BE2C (cell line): ENCODE measurements around the gene ZDHHC19.
A peak's percentile ranks its signal among the peaks of the same experiment; 100 is the strongest.
"Not testable (repeated sequence)": the region's sequence is repeated elsewhere in the genome, so short reads cannot be mapped to it uniquely, and the experiment has no call there.

Experiments used
- DNase-seq: peaks from one replicate; pipeline ENCODE4 v3.0.0-alpha.2; 2020
- H3K27me3 ChIP-seq: fragments of 250-450 bp; sonication (Bioruptor Pico); 2 replicates; pipeline ENCODE4 v1.5.1; 2020; ENCODE audit warnings: mild to moderate bottlenecking
- H3K36me3 ChIP-seq: fragments of 250-450 bp; sonication (Bioruptor Pico); 2 replicates; pipeline ENCODE4 v1.5.1; 2020; ENCODE audit warnings: mild to moderate bottlenecking
- H3K4me1 ChIP-seq: fragments of 250-450 bp; sonication (Bioruptor Pico); 2 replicates; pipeline ENCODE4 v1.5.1; 2020
- H3K4me3 ChIP-seq: 2 replicates; pipeline ENCODE4 v1.5.1; 2011; ENCODE audit warnings: low read depth, low read length
- H3K9me3 ChIP-seq: fragments of 250-450 bp; sonication (Bioruptor Pico); 2 replicates; pipeline ENCODE4 v1.5.1; 2020
- CTCF ChIP-seq: IDR thresholded peaks from 2 replicates; pipeline ENCODE4 v1.5.1; 2012; ENCODE audit warnings: mild to moderate bottlenecking, low read depth, low read length

The ZDHHC19 gene

GRCh38 chr3:196165850-196166249 is 45.4 kb downstream of the ZDHHC19 start:
- H3K27me3 ChIP-seq: no peaks in the 10 kb centered on the region
- no peak overlapping the region for H3K4me3 ChIP-seq
- peaks cover 3% of the 10 kb centered on the region for H3K4me1 ChIP-seq
- H3K36me3 ChIP-seq: no peaks in the 10 kb centered on the region
- no peak for DNase-seq
- H3K9me3 ChIP-seq: no peaks in the 10 kb centered on the region
- no peak for TF ChIP-seq CTCF

DNA sequence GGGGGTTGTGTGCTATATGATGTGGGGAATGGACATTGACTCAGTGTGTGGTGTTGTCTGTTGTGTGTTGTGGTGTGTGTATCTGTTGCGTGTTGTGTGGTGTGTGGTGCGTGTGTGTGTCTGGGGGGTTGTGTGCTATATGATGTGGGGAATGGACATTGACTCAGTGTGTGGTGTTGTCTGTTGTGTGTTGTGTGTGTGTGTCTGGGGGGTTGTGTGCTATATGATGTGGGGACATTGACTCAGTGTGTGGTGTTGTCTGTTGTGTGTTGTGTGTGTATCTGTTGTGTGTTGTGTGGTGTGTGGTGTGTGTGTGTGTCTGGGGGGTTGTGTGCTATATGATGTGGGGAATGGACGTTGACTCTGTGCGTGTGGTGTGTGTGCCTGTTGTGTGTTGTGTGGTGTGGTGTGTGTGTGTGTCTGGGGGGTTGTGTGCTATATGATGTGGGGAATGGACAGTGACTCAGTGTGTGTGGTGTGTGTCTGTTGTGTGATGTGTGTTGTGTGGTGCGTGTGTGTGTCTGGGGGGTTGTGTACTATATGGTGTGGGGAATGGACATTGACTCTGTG is 46.1 kb downstream of the ZDHHC19 start:
- H3K9me3 ChIP-seq, H3K27me3 ChIP-seq, H3K4me1 ChIP-seq, H3K36me3 ChIP-seq, H3K4me3 ChIP-seq, DNase-seq: not testable (repeated sequence)

DNA sequence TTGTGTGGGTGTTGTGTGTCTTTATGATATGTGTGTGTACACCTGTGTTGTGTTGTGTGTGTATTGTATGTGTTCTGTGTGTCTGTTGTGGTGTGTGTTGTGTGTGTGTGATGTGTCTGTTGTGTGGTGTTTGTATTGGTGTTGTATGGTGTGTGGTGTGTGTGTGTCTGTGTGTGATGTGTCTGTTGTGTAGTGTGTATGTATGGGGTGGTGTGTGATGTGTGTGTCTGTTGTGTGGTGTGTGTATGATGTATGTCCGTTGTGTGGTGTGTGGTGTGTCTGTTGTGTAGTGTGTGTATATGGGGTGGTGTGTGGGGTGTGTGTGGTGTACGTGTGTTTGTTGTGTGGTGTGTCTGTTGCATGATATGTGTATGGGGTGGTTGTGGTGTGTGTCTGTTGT is 46.6 kb downstream of the ZDHHC19 start:
- peaks cover 3% of the 10 kb centered on the region for H3K4me1 ChIP-seq
- H3K27me3 ChIP-seq: no peaks in the 10 kb centered on the region
- no peak overlapping the region for H3K4me3 ChIP-seq
- no peaks in the 10 kb centered on the region for H3K36me3 ChIP-seq
- no peak for DNase-seq
- H3K9me3 ChIP-seq: no peaks in the 10 kb centered on the region
- TF ChIP-seq CTCF: no peak

DNA sequence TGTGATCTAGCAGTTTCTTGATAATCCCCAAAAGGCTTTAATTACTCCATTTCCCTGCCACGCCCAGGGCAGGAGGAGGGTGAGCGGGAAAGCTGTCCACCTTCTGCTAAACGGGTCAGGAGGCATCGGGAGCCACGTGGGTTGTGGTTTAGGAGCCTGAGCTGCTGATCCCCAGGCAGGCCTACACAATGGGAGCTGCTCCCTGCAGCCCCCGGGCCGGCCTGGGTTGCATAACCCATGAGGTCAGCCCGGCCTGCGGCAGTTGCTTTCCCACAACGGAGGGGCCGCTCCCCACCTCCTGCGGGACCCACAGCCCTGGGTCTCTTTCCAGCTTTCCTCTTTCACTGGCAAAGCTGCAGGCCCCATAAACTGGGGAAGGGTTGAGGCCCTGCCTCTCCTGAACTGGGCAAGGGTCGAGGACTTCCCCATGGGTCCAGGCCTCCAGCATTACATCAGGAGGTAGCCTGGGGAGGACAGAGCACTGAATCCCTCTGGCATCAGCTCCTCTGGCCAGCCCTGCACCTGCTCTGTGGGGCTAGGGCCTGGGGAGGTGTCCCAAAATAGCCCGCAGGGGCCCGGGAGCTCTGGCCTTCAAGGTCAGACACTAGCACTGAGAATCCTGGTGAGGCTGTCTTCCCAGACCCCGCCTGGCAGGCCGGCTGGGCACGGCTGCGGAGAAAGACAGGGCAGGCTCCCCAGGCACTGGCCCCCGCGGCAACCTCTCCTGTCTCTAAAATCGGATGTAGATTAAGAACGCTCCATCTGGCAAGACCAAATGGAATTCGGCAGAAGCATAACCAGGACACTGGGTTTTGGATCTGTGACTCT is 47.3 kb downstream of the ZDHHC19 start:
- Histone ChIP-seq H3K4me3 (no peak overlapping the region), H3K4me1 (peaks cover 3% of the 10 kb centered on the region), H3K36me3 (no peaks in the 10 kb centered on the region), H3K27me3 (no peaks in the 10 kb centered on the region), H3K9me3 (no peaks in the 10 kb centered on the region)
- DNase-seq: peak; percentile 47
- no peak for TF ChIP-seq CTCF

GRCh38 chr3:196163212-196163611 is 48.0 kb downstream of the ZDHHC19 start:
- no peaks in the 10 kb centered on the region for H3K27me3 ChIP-seq
- TF ChIP-seq CTCF: no peak
- no peaks in the 10 kb centered on the region for H3K9me3 ChIP-seq
- no peaks in the 10 kb centered on the region for H3K36me3 ChIP-seq
- H3K4me1 ChIP-seq: peaks cover 3% of the 10 kb centered on the region
- H3K4me3 ChIP-seq: no peak overlapping the region
- DNase-seq: no peak

- TF ChIP-seq CTCF: no peak
- Histone ChIP-seq H3K9me3 (no peaks in the 10 kb centered on the region), H3K4me1 (peaks cover 3% of the 10 kb centered on the region), H3K36me3 (no peaks in the 10 kb centered on the region), H3K4me3 (no peak overlapping the region), H3K27me3 (no peaks in the 10 kb centered on the region)
- DNase-seq: no peak
These were observed 48.5 kb downstream of the ZDHHC19 start for GRCh38 chr3:196162679-196163078.
